Measurements from ENCODE around the gene PYURF.

The PYURF gene

DNA sequence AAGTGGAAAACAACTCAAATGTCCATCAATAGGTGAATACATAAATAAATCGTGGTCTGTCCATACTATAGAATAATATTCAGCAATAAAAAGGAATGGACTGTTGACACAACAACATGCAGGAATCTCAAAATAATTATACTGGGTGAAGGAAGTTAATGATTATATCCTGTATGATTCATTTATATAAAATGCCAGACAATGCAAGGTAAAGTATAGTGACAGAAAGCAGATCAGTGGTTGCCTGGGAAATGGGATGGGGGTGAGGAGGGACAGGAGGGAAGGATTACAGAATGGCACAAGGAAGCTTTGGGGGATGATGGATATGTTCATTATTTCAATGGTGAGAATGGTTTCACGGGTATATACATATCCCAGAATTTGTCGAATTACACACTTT is 12.3 kb downstream of the PYURF start:
- DNase-seq (ENCODE audit: low read depth): no peak

DNA sequence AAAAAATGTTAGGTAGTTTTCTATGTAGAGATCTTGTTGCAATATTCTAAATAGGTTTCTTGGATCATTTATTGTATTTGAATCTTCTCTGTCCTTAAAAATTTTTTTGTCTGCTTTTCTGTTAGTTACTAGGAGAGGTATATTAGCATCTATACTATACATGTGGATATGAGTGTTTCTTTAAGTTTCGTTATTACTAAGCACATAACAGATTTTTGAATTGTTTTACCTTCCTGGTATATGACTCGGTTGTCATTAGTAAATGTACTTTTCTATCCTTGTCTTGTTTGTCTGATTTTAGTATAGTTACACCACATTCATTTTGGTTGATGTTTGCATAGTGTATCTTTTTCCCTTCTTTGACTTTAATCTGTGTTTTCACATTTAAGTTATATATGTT is 20.2 kb downstream of the PYURF start:
- no peak for DNase-seq (ENCODE audit: low read depth)

DNA sequence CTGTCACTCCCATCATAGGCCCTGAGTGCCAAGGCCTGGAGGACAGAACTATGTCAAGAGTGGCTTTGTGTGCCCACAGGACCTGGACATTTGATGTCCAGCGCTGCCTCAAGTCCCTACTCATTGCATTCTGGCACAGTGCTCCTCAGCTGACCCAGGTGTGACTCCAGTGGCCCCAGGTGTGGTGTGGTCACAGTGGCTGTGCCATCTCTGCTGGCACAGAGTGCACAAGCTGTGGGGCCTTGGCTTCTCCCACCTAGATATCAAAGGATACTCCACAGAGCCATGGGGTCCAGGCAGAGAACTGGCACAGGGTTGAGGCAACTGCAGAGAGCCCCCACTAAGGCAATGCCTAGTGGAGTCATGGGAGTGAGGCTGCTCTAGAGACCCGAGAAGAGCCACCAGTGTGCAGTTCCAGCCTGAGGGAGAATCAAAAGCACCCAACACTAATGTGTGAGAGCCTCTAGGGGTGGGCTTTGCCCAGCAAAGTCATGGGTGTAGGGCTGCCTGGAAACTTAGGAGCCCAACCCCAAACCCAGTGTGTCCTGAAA is 25.6 kb downstream of the PYURF start:
- DNase-seq (ENCODE audit: low read depth): no peak

DNA sequence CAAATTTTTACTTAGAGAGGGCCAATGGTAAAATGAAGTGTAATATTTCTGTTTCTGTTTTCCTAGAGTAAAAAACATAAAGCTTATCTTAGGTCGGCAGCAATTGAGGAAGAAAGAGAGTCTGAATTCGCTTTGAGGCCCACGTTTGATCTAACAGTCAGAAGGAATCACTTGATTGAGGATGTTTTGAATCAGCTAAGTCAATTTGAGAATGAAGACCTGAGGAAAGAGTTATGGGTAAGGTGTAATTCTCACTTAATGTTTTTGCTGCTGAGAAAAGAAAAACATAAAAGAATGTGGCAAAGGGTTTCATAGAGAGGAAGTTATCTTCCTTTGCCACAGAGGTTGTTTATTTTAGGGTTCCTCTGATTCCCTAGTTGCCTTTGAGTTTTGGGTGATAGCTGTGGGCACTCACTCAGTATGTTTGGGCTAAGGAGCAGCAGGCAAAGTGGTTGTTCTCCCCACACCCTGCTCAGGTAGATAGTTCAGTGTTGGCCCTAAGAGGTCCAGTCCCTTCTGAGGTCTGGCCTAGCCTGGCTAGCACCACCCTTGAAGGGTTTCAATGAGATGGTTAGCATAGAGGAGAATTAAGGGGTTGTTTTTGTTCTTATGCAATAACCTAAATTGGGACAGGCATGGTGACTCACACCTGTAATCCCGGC is 34.3 kb downstream of the PYURF start:
- DNase-seq (ENCODE audit: low read depth): no peak

GRCh38 chr4:88481537-88481936 is 42.0 kb downstream of the PYURF start:
- DNase-seq (ENCODE audit: low read depth): no peak

DNA sequence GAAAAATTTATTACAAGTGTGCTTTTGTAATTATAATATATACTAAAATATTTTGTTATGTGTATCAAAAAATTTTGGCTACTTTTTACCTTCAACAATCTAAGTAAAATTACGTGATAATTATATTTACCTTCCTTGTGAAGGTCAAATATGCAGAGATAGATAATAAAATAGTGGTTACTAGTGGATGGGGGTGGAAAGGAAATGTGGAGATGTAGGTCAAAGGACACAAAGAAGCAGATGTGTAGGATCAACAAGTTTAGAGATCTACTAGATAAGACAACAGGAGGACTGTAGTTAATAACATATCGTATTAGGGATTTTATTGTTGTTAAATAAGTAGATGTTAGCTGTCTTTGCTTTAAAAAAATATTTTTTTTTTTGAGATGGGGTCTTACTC is 45.3 kb downstream of the PYURF start:
- no peak for DNase-seq (ENCODE audit: low read depth)

DNA sequence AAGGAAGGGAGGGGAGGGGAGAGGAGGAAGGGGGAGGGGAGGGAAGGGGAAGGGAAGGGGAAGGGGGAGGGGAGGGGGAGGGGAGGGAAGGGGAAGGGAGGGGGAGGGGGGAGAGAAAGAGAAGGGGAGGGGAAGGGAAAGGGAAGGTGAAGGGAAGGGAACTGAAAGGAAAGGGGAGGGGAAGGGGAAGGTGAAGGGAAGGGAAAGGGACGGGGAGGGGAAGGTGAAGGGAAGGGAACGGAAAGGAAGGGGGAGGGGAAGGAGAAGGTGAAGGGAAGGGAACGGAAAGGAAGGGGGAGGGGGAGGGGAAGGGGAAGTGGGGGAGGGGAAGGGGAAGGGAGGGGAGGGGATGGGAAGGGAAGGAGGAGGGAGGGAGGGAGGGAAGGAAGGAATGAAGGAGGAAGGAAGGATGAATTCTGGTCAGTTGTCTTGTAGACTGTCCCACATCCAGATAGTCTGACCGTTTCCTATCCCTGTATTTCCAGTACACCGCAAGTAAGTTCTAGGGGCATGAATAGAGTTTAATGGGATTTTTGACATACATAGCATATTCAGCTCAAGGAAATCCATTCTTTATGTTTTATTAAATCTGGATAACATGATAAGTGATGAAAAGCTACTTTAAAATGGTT is 46.2 kb downstream of the PYURF start:
- no peak for DNase-seq (ENCODE audit: low read depth)
